Effector memory CD4-positive, alpha-beta T cell (primary cell): ENCODE measurements around the gene ERCC1.
"Not testable (repeated sequence)": the region's sequence is repeated elsewhere in the genome, so short reads cannot be mapped to it uniquely, and the experiment has no call there.

ENCODE experiments used
- DNase-seq, 3 donors: peaks; one replicate each; pipeline ENCODE4 v3.0.0-alpha.2; 2020
- H3K27ac ChIP-seq: 2 replicates; pipeline ENCODE4 v1.7.0; 2013; ENCODE audit warnings: mild to moderate bottlenecking, low read length, moderate library complexity; ENCODE audit not compliant: insufficient read depth, poor library complexity, severe bottlenecking
- H3K27me3 ChIP-seq: replicated peaks from 2 replicates; pipeline ENCODE4 v1.7.0; 2013; ENCODE audit warnings: mild to moderate bottlenecking, low read length; ENCODE audit not compliant: insufficient read depth, control insufficient read depth, poor library complexity, severe bottlenecking
- H3K36me3 ChIP-seq: 2 replicates; pipeline ENCODE4 v1.7.0; 2013; ENCODE audit warnings: mild to moderate bottlenecking, low read length, moderate library complexity; ENCODE audit not compliant: control insufficient read depth, insufficient read depth
- H3K4me1 ChIP-seq: 2 replicates; pipeline ENCODE4 v1.7.0; 2013; ENCODE audit warnings: low read length, mild to moderate bottlenecking; ENCODE audit not compliant: control insufficient read depth, insufficient read depth, poor library complexity, severe bottlenecking
- H3K4me3 ChIP-seq: 2 replicates; pipeline ENCODE4 v1.7.0; 2013; ENCODE audit warnings: low read length, low read depth, mild to moderate bottlenecking; ENCODE audit not compliant: insufficient read depth, poor library complexity, severe bottlenecking
- H3K9me3 ChIP-seq: 2 replicates; pipeline ENCODE4 v1.7.0; 2013; ENCODE audit warnings: mild to moderate bottlenecking, low read length, moderate library complexity; ENCODE audit not compliant: control insufficient read depth

The ERCC1 gene

GRCh38 chr19:45432543-45432942 lies 8.8 kb upstream of the ERCC1 start:
- H3K27ac ChIP-seq: not testable (repeated sequence)

GRCh38 chr19:45431008-45431407 lies 7.3 kb upstream of the ERCC1 start:
- H3K27ac ChIP-seq, H3K4me3 ChIP-seq, H3K27me3 ChIP-seq, DNase-seq, H3K36me3 ChIP-seq, H3K4me1 ChIP-seq, H3K9me3 ChIP-seq: not testable (repeated sequence)

More at GRCh38 chr19:45432543-45432942, 8.8 kb upstream of the ERCC1 start:
- H3K36me3 ChIP-seq, H3K27me3 ChIP-seq, H3K4me3 ChIP-seq, H3K9me3 ChIP-seq, H3K4me1 ChIP-seq, DNase-seq: not testable (repeated sequence)

- not testable (repeated sequence) for H3K27ac ChIP-seq, DNase-seq, H3K4me3 ChIP-seq, H3K27me3 ChIP-seq, H3K36me3 ChIP-seq, H3K9me3 ChIP-seq, H3K4me1 ChIP-seq
These were observed 6.2 kb upstream of the ERCC1 start for GRCh38 chr19:45429896-45430295.

- Histone ChIP-seq H3K4me1 (peaks cover 17% of the 10 kb centered on the region), H3K4me3 (peak overlapping the region; percentile 56), H3K27me3 (peaks cover 8% of the 10 kb centered on the region), H3K9me3 (no peaks in the 10 kb centered on the region), H3K36me3 (no peaks in the 10 kb centered on the region), H3K27ac (no peak overlapping the region)
- DNase-seq: no peak
These were observed 4.9 kb upstream of the ERCC1 start for GRCh38 chr19:45428384-45429231.

- peak overlapping the region; percentile 57 for H3K4me3 ChIP-seq
- DNase-seq: peak in 1 of 3 donors; percentile 23
- H3K36me3 ChIP-seq: peaks cover 4% of the 10 kb centered on the region
- H3K27me3 ChIP-seq: peaks cover 8% of the 10 kb centered on the region
- no peaks in the 10 kb centered on the region for H3K9me3 ChIP-seq
- H3K27ac ChIP-seq: peak overlapping the region; percentile 64
- peaks cover 29% of the 10 kb centered on the region for H3K4me1 ChIP-seq
These were observed 708 bp upstream of the ERCC1 start for GRCh38 chr19:45424191-45425058.

- Histone ChIP-seq H3K4me3 (peak overlapping the region; percentile 57), H3K9me3 (no peaks in the 10 kb centered on the region), H3K27me3 (no peaks in the 10 kb centered on the region), H3K36me3 (peaks cover 4% of the 10 kb centered on the region), H3K4me1 (peaks cover 20% of the 10 kb centered on the region), H3K27ac (peak overlapping the region; percentile 64)
- no peak for DNase-seq
These were observed 606 bp downstream of the ERCC1 start for GRCh38 chr19:45423033-45423588.

GRCh38 chr19:45421947-45422498 lies 1.7 kb downstream of the ERCC1 start:
- H3K27me3 ChIP-seq: no peaks in the 10 kb centered on the region
- DNase-seq: no peak
- H3K27ac ChIP-seq: no peak overlapping the region
- peaks cover 9% of the 10 kb centered on the region for H3K36me3 ChIP-seq
- H3K4me3 ChIP-seq: no peak overlapping the region
- peaks cover 20% of the 10 kb centered on the region for H3K4me1 ChIP-seq
- H3K9me3 ChIP-seq: no peaks in the 10 kb centered on the region

GRCh38 chr19:45420871-45421270 lies 2.8 kb downstream of the ERCC1 start:
- DNase-seq: no peak
- Histone ChIP-seq H3K27me3 (no peaks in the 10 kb centered on the region), H3K9me3 (no peaks in the 10 kb centered on the region), H3K27ac (no peak overlapping the region), H3K36me3 (peaks cover 13% of the 10 kb centered on the region), H3K4me1 (peaks cover 20% of the 10 kb centered on the region), H3K4me3 (no peak overlapping the region)

GRCh38 chr19:45420356-45420755 lies 3.4 kb downstream of the ERCC1 start:
- Histone ChIP-seq H3K9me3 (no peaks in the 10 kb centered on the region), H3K4me1 (peaks cover 20% of the 10 kb centered on the region), H3K36me3 (peaks cover 17% of the 10 kb centered on the region)

More at GRCh38 chr19:45420356-45420755, 3.4 kb downstream of the ERCC1 start:
- Histone ChIP-seq H3K4me3 (no peak overlapping the region), H3K27ac (no peak overlapping the region), H3K27me3 (no peaks in the 10 kb centered on the region)
- DNase-seq: no peak
